ENCODE measurements around the gene UBALD2.
"Not testable (repeated sequence)": the region's sequence is repeated elsewhere in the genome, so short reads cannot be mapped to it uniquely, and the experiment has no call there.

The UBALD2 gene

GRCh38 chr17:76246080-76247066, 18.8 kb upstream of the UBALD2 start:
- peak; percentile 62 for DNase-seq

GRCh38 chr17:76247304-76247703, 17.8 kb upstream of the UBALD2 start:
- no peak for DNase-seq

GRCh38 chr17:76248013-76248782, 16.9 kb upstream of the UBALD2 start:
- no peak for DNase-seq

- no peak for DNase-seq
Measured at GRCh38 chr17:76250141-76250540, 15.0 kb upstream of the UBALD2 start.

GRCh38 chr17:76251478-76252039, 13.6 kb upstream of the UBALD2 start:
- no peak for DNase-seq

GRCh38 chr17:76252040-76252954, 12.9 kb upstream of the UBALD2 start:
- no peak for DNase-seq

DNA sequence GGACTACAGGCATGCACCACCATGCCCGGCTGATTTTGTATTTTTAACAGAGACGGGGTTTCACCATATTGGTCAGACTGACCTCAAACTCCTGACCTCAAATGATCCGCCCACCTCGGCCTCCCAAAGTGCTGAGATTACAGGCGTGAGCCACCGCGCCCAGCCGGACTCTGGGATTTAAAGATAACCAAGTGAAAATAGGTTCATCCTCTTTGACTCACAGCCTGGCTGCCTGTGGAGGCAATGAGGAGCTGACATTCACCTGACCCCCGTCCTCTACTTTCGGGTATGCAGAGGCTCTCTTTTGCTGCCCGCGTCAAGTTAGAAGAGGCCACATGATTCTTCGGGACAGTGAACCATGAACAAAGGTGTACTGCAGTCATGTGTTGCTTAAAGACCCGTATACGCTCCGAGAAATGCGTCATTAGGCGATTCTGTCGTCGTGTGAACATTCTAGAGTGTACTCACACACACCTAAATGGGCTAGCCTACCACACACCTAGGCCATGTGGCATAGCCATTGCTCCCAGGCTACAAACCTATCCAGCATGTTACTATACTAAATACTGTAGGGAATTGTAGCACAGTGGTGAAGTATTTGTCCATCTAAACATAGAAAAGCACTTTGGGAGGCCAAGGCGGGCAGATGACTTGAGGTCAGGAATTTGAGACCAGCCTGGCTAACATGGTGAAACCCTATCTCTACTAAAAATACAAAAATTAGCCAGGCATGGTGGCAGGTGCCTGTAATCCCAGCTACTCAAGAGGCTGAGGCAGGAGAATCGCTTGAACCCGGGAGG, 12.0 kb upstream of the UBALD2 start:
- DNase-seq: not testable (repeated sequence)

DNA sequence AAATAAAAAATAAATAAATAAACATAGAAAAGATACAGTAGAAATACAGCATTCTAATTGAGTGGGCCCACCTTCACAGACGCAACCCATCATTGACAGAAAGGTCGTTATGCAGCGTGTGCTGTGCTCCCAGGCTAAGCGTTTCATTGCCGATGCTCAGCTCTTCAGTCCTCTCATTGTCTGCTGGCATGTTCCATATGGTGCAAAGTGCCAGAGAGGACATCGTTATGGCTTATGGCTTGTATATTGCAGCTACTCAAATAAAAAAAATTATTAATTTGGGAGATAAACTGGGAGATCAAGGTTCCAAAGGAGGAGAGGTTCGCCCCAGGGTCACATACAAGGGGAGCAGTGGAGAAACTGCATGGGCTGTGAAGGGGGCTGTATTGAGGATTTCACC, 11.3 kb upstream of the UBALD2 start:
- no peak for DNase-seq

DNA sequence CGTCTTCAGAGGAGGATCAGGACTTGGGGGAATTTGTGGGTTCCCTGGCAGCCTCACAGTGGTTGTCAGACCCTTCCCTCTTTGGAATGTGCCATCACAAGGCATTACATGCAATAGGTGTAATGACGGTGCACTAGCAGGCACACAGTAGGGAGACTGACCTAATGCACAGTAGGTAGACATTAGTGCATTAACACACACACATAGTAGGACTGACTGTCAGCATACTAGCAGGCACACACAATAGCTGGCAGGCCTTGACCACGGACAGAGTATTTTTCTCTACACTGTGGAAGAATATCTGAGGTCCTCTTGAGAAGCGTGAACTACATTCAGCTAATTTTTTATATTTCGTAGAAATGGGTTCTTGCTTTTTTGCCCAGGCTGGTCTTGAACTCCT, 10.9 kb upstream of the UBALD2 start:
- DNase-seq: no peak

GRCh38 chr17:76255801-76256429, 9.2 kb upstream of the UBALD2 start:
- DNase-seq: no peak

DNA sequence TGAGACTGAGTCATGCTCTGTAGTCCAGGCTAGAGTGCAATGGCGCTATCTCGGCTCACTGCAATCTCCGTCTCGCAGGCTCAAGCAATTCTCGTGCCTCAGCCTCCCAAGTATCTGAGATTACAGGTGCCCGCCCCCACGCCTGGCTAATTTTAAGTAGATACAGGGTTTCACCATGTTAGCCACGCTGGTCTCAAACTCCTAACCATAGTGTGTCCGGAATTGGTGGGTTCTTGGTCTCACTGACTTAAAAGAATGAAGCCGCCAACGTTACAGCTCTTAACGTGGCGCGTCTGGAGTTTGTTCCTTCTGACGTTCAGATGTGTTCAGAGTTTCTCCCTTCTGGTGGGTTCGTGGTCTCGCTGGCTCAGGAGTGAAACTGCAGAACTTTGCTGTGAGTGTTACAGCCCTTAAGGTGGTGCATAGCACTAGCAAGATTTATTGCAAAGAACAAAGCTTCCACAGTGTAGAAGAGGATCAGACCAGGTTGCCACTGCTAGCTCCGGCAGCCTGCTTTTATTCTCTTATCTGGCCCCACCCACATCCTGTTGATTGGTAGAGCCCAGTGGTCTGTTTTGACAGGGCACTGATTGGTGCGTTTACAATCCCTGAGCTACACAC, 8.6 kb upstream of the UBALD2 start:
- DNase-seq: not testable (repeated sequence)

- DNase-seq: no peak
Measured at GRCh38 chr17:76260220-76260619, 4.9 kb upstream of the UBALD2 start.

- no peak for DNase-seq
Measured at GRCh38 chr17:76260669-76261068, 4.5 kb upstream of the UBALD2 start.

- no peak for DNase-seq
Measured at GRCh38 chr17:76261421-76262215, 3.5 kb upstream of the UBALD2 start.

- DNase-seq: no peak
Measured at GRCh38 chr17:76262732-76263344, 2.3 kb upstream of the UBALD2 start.

GRCh38 chr17:76263896-76264295, 1.3 kb upstream of the UBALD2 start:
- DNase-seq: no peak

DNA sequence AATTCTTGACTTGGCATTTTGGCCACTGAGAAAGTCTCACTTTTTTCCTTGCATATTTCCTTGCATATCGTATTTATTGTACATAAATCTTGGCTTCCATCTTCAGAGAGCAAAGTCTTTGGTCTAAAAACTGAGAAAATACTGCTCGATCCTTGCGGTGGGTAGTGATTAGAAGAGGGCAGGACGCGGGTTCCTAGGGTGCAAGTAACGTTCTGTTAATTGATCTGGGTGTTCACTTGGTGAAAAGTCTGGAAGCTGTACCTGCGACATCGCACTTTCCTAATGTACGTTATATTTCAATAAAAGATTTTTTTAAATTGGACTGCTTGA, 758 bp upstream of the UBALD2 start:
- DNase-seq: no peak

DNA sequence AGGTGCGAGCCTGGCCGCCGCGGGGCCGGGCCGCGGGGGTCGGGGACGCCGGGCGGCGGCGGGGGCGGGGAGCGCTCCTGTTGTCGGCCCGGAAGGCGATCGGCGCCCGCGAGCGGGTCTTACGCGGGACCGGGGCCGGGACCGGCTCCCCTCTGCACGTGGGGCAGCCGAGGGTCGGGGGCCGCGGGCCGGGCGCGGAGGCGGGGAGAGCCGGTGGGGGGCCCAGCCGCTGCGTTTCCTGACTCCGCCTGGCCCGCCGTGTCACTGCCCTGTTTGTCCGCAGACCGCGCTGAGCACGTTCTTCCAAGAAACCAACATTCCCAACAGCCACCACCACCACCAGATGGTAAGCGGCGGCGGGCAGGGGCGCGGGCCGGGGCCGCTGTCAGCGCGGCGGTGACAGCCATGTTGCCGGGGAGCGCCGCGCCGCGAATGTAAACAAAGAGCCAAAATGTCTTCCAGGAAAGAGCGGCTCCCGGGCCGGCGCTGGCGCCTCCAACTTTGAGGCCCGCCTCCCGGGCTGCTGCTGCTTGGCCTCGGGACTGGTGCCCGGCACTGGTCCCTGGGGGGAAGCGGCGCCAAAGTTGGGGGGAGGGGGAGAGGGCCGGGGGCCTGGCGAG, 586 bp downstream of the UBALD2 start:
- DNase-seq: peak; percentile 35

Measured in fibroblast of upper back skin (primary cell).